Transverse colon (tissue), 4 donors: ENCODE measurements around the gene FRG1.
"Not testable (repeated sequence)": the region's sequence is repeated elsewhere in the genome, so short reads cannot be mapped to it uniquely, and the experiment has no call there.

Source experiments
- POLR2AphosphoS5 ChIP-seq, 3 donors: sonication (generic); formaldehyde crosslinking; IDR thresholded peaks; one replicate each; pipeline ENCODE4 v1.6.1; 2016; ENCODE audit warnings: antibody characterized with exemption in 3 of 3
- TF ChIP-seq, protein P1 (sequence below), 5 experiments: fragments of 200-600 bp in 3 of 5; fragments of 450-650 bp in 2 of 5; sonication (generic) in 3 of 5; IDR thresholded peaks; 1 replicate in 2 of 5; 2 replicates in 3 of 5; pipeline ENCODE4 v1.5.1; 2016 to 2017; ENCODE audit warnings: antibody characterized with exemption in 5 of 5, inconsistent platforms in 3 of 5, mild to moderate bottlenecking in 2 of 5, moderate library complexity in 1 of 5

DNA sequence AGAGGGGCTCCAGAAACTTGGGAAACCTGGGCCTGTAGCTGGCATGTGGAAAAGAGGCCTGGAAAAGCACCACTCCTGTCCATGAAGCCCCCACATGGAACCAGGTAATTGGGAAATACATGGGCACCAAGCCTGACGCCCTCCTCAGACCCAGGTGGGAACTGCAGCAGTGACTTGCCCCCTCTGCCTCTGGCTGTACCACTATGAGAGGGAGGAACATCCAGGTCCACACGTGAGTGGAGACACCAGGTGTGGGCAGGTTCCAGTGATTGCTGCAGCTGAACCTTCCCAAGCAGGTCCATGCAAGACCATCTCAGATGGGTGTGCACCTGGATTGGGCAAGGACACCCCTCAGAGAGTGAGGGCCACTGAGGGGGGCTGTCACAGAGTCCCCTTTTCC, 39.6 kb downstream of the FRG1 start:
- TF ChIP-seq, protein P1, sequence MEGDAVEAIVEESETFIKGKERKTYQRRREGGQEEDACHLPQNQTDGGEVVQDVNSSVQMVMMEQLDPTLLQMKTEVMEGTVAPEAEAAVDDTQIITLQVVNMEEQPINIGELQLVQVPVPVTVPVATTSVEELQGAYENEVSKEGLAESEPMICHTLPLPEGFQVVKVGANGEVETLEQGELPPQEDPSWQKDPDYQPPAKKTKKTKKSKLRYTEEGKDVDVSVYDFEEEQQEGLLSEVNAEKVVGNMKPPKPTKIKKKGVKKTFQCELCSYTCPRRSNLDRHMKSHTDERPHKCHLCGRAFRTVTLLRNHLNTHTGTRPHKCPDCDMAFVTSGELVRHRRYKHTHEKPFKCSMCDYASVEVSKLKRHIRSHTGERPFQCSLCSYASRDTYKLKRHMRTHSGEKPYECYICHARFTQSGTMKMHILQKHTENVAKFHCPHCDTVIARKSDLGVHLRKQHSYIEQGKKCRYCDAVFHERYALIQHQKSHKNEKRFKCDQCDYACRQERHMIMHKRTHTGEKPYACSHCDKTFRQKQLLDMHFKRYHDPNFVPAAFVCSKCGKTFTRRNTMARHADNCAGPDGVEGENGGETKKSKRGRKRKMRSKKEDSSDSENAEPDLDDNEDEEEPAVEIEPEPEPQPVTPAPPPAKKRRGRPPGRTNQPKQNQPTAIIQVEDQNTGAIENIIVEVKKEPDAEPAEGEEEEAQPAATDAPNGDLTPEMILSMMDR (IDR thresholded peaks at IDR 0.05): not testable (repeated sequence)
- not testable (repeated sequence) for TF ChIP-seq POLR2AphosphoS5 (IDR thresholded peaks at IDR 0.05)
